NCI-H128 (cell line): ENCODE measurements around the gene CRB3.
A peak's percentile ranks its signal among the peaks of the same experiment; 100 is the strongest.
"Not testable (repeated sequence)": the region's sequence is repeated elsewhere in the genome, so short reads cannot be mapped to it uniquely, and the experiment has no call there.

ENCODE experiments used
- DNase-seq: peaks from one replicate; lab custom pipeline; 2025; ENCODE audit not compliant: unreplicated experiment; lab: John Stamatoyannopoulos, UW

Gene CRB3, protein sequence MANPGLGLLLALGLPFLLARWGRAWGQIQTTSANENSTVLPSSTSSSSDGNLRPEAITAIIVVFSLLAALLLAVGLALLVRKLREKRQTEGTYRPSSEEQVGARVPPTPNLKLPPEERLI

DNA sequence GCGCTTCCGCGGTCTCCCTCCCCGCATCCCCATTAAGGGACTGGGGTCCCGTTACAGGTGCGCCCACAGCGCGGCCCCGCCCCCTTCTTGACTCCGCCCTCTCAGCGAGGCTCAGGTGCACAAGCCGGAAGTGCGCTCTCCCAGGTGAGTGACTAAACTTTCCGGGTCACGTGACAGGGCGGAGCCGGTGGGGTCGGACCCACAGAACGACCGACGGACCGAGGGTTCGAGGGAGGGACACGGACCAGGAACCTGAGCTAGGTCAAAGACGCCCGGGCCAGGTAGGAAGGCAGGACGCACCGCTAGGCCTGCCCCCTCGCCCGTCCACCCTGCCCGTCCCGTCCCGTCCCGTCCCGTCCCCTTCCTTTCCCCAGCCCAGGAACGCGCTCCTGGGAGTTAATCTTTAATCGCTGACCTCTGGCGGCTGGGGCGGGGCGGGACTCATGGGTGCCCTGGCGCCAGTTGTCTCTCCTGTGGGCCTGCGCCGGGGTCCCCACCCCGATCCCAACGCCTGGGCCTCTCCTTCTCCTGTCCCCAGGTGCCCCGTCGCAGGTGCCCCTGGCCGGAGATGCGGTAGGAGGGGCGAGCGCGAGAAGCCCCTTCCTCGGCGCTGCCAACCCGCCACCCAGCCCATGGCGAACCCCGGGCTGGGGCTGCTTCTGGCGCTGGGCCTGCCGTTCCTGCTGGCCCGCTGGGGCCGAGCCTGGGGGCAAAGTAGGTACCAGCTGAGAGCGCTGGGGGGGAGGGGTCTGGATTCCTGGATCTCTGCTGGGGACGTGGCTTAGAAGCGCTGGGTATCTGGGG, at the start of gene CRB3:
Gene CRB3, plus strand, starts transcription at position 202 of the 804 bp plus-strand sequence. Its CDS starts 431 bp downstream, at position 633.
- DNase-seq, result no peak

DNA sequence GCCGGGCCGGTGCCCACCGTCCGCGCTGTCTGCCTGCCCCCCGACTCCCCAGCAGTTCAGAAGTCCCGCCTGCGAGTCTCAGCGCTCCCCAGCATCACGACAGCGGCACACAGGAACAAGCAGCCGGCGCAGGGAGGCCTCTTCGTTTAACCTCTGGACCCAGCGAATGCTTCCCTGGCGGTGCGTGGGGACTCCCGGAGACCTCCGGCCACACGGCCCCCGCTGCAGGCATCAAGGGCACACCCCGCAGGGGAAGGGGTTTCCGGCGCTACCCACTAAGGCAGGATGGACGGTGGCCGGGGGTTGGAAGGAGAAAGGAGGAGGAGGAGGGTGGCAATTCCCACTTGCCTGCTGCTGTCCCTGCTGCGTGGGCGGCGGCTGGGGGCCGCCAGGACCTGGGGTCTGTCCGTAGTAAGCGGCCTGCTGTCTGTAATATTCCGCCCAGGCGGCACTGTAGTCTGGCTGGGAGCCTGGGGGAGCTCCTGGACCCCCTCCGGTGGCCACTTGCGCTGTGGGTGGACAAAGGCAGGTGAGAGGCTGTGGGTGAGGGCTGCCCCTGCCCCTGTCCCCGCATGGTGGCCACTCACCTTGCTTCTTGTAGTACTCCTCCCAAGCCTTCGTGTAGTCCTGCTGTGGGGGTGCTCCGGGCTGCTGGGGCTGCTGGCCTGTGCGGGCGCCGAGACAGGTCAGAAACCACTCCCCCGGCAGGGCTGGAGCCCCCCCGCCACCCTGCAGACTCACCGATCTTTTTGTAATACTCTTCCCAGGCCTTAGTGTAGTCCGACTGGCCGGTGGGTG, 49.1 kb upstream of the CRB3 start:
- DNase-seq, result no peak

DNA sequence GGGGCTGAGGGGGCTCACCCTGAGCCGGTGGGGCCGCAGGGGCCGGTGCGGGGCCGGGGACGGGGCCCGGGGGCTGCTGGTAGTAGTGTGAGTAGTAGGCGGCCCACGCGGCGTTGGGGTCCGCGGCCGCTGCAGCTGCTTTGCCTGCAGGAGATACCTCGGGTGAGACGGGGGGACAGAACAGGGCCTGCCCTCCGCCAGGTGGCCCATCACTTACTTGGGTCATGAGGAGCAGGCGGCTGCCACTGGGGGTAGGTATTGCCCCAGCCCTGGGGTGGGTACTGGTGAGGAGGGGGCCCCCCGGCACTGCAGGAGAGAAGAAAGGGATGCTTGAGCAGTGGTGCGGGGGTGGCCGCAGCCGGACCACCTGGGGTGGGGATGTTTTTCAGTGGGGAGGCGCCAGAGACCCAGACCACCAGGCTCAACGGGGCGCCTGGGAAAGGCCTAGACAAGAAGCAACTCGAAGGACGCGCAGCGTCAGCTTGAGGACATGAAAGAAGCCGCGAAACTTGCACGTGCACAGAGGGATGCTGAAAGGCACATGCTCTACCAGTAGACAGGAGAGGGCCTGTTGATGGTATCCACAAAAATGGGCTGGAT, 48.4 kb upstream of the CRB3 start:
- no peak for DNase-seq

DNA sequence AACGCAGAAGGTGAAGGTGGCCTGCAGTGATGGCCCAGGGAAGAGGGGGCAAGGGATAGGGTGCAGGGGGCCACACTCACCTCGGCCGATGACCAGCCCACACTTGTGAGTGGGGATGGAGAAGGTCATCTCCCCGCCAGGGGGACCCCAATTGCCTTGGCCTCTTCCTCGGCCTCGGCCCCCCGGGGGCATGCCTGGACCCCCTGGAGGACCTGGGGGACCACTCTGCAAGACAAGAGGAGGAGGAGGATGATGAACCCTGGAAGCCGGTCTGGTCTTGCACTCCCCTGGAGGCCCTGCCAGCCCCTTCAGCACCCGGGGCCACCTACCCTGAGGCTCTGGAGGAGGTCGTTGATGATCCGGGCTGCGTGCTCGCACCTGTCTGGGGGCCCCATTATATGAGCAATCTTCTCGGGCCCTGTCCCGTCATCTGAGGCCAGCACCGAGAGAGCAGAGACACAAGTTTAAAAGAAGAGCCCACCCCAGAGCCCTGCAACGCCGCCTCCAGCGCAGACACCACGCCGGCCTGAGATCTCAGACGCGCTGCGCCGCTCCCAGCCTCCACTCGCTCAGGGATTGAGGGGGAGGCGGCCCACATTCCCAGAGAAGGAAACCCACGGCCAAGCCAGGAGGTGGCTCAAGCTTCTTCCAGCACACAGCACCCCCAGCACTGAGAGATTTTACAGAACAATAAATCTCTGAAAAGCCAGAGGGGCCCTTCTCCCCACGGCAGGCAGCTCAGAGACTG, 47.2 kb upstream of the CRB3 start:
- no peak for DNase-seq

DNA sequence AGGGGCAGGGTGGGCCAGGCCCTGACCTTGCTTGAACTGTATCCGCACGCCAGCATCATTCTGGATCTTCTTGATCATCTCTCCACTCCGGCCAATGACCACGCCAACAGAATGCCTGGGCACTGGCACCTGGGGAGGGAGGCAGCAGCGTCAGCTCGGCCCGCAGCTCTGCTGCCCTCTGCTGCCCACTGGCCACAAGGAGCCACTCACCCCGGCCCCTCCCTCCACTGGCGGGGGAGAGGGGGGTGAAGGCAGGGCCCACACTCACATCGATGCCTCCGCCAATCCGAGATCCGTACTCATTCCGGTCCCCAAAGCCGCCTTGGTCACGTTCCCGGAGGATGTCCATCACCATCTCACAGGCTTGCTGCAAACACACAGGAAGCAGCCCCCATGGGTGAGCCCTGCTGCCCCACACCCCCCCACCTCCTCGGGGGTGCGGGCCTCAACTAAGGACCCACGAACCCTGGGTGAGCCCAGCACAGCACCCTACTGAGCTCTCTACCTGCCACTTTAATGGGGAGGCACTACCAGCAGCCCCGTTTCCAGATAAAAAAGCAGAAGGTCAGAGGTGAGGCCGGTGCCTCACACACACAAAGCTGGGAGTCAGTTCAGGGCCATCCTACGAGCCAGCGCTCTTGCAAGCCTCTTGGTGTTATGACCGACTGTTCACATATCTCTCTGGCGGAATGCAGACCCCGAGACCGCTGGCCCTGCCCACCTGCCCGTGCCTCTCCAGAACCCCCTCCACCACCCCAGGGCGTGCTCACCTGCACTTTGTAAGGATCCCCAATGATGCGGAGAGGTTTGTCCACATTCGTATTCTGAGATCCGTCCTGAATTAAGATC, 46.1 kb upstream of the CRB3 start:
- DNase-seq, result no peak

DNA sequence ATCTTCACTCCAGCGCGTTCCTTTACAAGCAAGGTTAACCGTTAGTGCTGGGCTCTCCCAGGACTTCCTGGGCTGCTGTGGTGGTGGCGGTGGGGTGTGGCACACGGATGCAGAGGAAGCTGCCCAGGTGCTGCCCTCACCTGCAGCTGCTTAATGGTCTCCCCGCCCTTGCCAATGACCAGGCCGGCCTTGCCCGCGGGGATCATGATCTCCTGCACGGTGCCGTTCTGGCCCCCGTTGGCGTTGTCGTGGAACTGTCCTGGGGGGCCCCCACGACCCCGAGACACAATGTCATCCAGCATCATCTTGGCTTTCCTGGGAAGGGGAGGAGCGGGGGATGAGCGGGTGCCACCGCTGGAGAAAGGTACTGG, 45.5 kb upstream of the CRB3 start:
- no peak for DNase-seq

DNA sequence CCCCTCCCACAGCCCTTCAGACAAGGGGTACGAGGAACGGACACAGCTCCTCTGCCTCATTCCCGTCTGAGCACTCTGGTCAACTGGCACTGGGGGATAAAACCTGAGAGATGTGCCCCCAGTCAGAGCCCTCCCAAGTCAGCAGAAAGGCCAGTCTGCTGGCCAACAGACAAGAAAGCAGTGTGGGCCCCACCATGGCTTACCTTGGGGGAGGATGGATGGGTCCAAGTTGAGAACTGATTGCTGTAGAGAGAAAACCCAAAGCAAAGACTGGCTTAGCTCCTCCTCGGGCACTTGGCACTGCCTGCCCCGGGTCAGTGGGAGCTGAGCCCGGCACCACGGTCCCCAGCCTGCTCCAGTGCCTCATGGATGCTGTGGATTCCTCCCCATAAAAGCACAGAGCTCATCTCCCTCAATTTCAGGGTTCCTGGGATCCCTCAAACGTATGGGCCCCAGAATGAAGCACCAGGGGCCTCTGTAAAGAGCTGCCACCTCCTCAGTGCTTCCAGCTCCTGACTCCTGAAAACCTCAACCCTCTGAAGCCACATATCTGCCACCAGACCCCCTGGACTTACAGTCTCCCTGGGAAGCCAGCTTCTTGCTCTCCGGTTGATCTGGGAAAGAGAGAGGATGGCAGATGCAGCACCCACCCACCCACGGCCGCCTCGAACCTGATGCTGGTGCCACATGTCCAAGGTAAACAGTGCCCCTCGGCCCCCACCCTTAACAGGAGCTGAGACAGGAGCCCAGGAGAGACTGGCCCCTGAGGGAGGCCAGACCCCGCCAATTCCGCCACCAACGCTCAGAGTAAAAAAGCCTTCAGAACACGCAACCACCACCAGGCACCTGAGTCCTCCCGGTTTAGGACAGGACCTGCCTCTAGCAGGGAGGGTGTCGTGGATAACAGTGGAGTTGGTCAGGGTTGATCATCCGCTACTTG, 42.7 kb upstream of the CRB3 start:
- DNase-seq, result no peak

DNA sequence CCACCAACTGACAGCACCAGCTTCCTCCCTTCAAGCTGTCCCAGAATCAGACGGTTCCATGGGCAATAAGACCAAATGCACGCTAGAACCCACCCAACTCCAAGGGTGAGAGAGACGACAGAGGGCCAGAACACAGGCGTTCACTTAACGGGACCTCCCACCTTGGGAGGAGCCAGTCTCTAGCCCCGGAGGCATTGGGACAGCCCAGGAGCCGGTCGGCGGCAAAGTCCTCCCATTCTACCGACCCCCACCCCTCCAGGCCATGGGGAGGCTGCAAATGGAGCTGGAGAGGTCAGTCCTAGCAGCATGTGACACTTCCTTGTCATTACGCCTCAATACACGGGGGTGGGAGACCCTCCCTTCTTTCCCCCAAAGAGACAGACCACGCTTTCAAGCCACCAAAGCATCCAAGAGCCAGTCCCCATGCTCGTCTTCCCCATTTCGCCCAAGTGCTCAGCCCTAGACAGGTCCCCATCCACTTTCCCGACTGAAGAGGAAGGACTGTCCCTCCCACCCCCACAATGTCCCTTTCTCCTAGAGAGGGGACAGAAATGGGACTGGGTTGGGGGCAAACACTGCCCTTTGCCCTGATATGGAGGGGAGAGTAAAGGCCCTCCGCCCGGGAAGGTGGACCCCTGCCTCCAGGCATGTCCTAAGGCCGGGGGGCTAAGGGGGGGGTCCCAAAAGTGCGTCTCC, 40.4 kb upstream of the CRB3 start:
- DNase-seq, result no peak

DNA sequence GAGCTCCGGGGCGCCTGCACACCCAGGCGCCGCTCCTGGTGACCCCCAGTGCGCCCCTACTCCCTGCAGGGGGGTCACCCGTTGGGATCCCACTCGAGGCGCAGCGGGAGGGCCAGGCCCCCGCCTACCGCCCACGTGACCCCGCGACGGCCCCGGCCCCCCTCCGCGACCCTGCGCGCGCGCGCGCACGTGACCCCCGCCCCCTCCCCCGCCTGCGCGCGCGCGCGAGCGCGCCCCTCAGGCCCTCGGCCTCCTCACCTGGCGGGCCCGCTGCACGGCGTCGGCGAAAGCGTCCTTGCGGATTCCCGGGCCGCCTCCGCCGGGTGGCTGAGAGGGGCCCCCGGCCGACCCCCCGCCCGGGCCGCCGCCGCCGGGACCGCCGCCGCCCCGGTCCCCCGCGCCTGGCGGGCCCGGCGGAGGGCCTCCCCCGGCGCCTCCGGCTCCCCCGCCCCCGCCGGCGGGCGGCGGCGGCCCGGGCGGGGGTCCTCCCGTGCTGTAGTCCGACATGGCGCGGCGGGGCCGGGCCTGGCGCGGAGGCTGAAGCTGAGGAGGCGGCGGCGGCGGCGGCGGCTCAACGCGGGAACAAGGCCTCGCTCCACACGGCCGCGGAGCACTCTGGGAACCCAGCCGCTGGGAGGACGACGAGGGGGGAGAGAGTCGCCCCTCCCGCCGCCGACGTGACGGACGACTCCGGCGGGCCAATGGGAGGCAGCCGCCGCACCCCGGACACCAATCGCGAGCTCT, 39.7 kb upstream of the CRB3 start, which contains the start of gene KHSRP:
Gene KHSRP, minus strand, starts transcription at position 617 of the 744 bp plus-strand sequence. Its CDS starts 110 bp downstream, at position 507.
- no peak for DNase-seq

DNA sequence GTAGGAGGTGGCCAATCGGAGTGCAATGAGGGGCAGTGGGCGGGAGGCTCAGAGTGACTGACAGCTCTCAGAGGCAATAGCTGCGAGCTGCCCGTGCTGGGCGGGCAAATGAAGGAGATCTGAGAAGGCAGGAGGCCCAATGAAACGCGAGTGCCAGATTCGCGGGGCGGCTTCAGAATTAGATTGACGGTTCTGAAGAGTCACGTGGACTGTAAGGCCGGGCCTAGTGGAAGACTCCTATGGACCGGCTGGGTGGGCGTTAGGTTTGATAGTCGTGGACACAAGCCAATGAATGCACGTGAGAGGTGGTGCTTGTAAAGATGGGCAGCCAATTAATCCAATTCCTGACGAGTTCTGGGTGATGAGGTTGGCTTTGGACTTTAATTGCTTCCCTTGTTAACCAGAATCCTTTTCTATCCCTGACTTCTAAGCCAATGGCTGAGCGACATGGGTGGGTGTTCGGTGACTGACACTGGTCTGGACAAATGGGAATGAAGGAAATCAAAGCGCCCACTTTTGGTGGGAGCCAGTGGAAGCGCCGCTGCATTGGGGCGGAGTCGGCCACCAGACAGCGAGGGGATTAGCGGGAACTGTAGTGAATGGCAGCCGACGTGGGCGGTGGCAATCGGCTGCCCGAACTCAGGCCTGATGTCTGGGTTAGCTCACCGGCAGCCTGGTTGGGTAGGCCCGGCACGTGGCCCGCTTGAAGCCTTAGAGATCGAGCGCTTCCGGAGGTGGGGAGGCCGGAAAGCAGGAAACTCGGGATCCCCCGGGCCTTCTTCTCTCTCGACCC, 38.9 kb upstream of the CRB3 start:
- peak; percentile 99 for DNase-seq

DNA sequence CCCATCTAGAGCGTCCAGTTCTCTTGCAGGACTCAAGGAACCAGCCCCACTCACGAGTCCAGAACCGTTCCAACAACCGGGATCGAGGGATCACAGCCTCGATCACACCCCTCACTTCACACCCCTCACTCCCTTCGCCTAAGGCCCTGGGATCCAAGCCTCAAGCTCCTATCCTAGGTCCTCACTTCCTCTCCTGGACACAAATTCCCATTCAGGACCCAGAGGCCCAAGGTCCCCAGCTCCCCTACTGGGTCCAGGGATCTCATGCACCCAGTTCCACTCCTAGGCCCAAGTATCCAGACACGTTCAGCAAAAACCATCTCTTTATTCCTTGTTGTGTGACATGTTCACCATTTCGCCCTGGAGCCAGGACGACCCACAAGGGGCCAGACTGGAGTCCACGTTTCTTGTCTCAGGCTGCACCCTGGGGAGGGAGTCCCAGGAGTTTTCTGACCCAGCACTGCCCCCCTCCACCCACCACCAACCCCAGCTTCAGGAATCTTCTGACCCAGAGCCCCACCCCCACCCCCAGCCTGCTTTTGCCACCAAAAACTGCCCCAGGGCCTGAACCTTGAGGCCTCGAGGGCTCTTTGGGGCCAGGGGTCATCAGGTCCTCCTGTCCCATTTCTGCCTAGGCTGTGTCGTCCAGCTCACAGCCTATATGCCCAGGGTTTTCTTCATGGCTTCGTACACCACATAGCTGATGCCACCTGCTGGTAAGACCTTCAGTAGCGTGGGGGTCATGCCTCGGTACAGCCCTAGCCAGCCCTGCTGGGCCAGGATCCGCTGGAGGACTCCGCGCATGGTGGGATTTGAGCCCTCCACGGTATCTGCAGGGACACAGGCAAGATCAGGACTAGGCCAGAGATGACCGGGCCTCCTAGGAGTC, 38.1 kb upstream of the CRB3 start:
- DNase-seq, result no peak

DNA sequence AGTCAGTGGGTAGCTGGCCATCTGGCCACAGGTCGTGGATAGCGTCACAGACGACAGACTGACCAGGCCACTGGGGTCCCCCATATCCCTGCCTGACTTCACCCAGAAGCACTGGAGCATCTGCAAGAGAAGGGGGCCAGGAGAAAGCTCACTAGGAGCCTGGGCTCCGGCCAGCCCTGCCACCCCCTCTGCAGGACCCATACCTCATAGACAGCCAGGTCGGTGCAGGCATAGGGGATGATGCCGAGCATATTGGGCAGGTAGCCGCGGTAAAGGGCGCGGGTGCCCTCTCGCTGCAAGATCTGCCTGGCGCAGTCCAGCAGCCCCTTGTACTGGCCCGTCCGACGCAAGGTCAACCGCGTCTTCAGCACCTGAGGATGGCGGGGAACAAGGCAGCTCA, 36.9 kb upstream of the CRB3 start:
- DNase-seq, result no peak

DNA sequence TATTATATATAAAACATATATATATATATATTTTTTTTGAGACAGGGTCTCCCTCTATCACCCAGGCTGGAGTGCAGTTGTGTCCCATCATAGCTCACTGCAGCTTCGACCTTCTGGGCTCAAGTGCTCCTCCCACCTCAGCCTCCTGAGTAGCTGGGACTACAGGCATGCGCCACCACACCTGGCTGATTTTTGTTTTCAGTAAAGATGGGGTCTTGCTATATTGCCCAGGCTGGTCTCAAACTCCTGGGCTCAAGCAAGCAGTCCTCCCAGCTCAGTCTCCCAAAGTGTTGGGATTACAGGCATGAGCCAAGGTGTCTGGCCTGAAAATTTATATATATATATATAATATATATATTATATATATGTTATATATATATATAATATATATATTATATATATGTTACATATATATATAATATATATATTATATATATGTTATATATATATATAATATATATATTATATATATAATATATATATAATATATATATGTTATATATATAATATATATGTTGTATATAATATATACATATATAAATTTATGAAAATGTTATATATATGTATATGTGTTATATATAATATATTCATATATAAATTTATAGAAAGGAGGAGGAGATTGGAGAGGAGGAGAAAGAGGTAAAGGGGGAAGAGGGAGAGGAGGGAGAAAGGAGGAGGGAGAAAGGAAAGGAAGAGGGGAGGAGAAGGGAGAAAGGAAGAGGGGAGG, 35.2 kb upstream of the CRB3 start:
- DNase-seq, result not testable (repeated sequence)

DNA sequence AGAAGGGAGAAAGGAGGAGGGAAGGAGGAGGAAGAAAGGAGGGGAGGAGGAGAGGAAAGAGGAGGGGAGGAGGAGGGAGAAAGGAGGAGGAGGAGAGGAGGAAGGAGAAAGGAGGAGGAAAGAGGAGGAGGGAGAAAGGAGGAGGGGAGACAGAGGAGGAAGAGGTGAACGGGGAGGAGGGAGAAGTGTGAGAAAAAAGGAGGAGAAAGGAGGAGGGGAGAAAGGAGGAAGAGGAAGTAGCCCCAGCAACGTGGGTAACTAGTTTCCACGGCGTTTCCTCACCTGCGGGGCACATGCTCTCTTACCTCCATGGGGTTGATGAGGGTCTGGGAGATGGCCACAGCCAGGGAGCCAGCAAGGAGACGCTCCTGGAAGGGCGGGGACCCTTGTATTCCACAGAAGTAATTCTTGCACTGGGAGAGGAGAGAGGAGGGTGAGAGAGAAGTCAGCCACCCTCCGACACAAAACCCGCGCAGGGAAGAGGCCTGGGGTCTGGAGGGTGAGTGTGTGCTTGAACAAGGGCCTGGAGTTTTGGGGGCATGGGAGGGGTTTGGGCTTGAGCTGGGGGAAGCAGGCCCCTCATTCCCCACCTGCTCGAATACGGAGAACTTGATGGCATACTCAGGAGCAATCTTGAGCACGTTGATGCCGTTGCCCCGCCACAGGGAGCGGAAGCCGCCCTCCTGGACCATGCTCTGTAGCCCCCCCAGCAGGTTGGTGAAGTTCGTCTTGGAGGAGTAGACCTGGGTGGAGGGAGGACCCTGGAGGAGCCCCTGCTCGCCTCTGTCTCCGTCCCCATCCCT, 34.5 kb upstream of the CRB3 start:
- DNase-seq, result no peak
